Tibial nerve (tissue), 4 donors: ENCODE data around the gene MSI2. TPM values are rescaled to one million over a fixed set of nuclear protein-coding genes. Genes with fewer than 3 reads are reported as not detected.
A peak's percentile ranks its signal among the peaks of the same experiment; 100 is the strongest.

Experiments
- DNase-seq, 2 donors: peaks; one replicate each; pipeline ENCODE4 v3.0.0-alpha.2; 2019; ENCODE audit warnings: low spot score in 2 of 2
- H3K27ac ChIP-seq, 4 donors: fragments of 200-600 bp; sonication (generic) in 3 of 4; one replicate each; pipeline ENCODE4 v1.5.1; 2017 to 2019; ENCODE audit warnings: mild to moderate bottlenecking in 1 of 4
- H3K27me3 ChIP-seq, 2 donors: fragments of 200-600 bp; sonication (generic) in 1 of 2; one replicate each; pipeline versions ENCODE4 v1.5.1 to v1.6.0; 2017 to 2019
- H3K36me3 ChIP-seq, 3 donors: fragments of 200-600 bp; sonication (generic); one replicate each; pipeline ENCODE4 v1.5.1; 2018 to 2019
- H3K4me1 ChIP-seq, 4 donors: fragments of 200-600 bp; sonication (generic) in 3 of 4; one replicate each; pipeline ENCODE4 v1.5.1; 2017 to 2019
- H3K4me3 ChIP-seq, 4 donors: fragments of 200-600 bp; sonication (generic) in 3 of 4; one replicate each; pipeline ENCODE4 v1.5.1; 2017 to 2019; ENCODE audit warnings: mild to moderate bottlenecking in 1 of 4, moderate library complexity in 1 of 4
- H3K9me3 ChIP-seq, 4 donors: fragments of 200-600 bp; sonication (generic) in 3 of 4; one replicate each; pipeline ENCODE4 v1.5.1; 2017 to 2019
- EP300 ChIP-seq, 2 donors: sonication (generic); formaldehyde crosslinking; IDR thresholded peaks; one replicate each; pipeline ENCODE4 v1.6.1; 2017; ENCODE audit warnings: antibody characterized with exemption in 2 of 2, mild to moderate bottlenecking in 1 of 2
- POLR2A ChIP-seq, 2 donors: fragments of 450-650 bp; IDR thresholded peaks; one replicate each; pipeline ENCODE4 v1.6.1; 2017; ENCODE audit warnings: antibody characterized with exemption in 2 of 2, mild to moderate bottlenecking in 2 of 2, moderate library complexity in 2 of 2
- WGBS, 2 donors: methylation state at CpG; one replicate each; pipeline ENCODE4 v1.1.5; 2018; 5-methylcytosine and 5-hydroxymethylcytosine counted together
- total RNA-seq, 4 donors: library from RNA; depleted of rRNA; stranded (reverse); fragments of >200 nt; gene quantifications; one replicate each; pipeline ENCODE4 v1.1.0, GENCODE V29; 2016
- TF ChIP-seq, protein P1 (sequence below), 5 experiments: fragments of 200-600 bp in 3 of 5; fragments of 450-650 bp in 2 of 5; sonication (generic) in 3 of 5; IDR thresholded peaks; one replicate each; pipeline ENCODE4 v1.5.1; 2016 to 2019; ENCODE audit warnings: antibody characterized with exemption in 5 of 5, mild to moderate bottlenecking in 3 of 5, moderate library complexity in 2 of 5

MSI2 gene
- total RNA-seq, 4 donors from 2014 or later = 11.5 to 18.3 (median 14.2) TPM

DNA sequence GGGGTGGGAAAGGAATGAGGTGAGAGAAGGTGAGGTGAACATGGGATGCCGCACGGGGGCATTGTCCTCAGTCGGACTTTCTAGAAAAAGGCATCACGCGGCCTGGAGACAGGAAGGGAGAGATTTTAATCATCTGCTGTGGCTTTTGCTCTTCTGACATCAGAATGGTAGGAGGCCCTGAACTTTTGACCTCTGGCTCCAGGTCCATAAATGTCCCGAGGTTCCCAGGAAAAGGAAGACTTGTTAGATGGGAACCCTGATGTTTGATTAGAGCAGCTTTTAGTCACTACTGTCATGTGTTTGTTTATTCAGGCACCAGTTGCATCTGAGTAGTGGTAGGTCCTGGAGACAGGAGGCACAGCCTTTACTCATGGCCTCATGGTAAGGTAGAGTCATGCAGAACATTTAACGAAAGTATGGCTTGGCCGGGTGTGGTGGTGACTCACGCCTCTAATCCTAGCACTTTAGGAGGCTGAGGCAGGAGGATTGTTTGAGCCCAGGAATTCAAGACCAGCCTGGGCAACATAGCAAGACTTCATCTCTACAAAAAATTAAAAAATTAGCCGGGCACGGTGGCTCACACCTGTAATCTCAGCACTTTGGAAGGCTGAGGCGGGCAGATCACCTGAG, 203.1 kb downstream of the MSI2 start:
- DNase-seq = no peak
- TF ChIP-seq POLR2A (IDR thresholded peaks at IDR 0.05) = no peak
- no peak for TF ChIP-seq EP300 (IDR thresholded peaks at IDR 0.05)
- TF ChIP-seq, protein P1, sequence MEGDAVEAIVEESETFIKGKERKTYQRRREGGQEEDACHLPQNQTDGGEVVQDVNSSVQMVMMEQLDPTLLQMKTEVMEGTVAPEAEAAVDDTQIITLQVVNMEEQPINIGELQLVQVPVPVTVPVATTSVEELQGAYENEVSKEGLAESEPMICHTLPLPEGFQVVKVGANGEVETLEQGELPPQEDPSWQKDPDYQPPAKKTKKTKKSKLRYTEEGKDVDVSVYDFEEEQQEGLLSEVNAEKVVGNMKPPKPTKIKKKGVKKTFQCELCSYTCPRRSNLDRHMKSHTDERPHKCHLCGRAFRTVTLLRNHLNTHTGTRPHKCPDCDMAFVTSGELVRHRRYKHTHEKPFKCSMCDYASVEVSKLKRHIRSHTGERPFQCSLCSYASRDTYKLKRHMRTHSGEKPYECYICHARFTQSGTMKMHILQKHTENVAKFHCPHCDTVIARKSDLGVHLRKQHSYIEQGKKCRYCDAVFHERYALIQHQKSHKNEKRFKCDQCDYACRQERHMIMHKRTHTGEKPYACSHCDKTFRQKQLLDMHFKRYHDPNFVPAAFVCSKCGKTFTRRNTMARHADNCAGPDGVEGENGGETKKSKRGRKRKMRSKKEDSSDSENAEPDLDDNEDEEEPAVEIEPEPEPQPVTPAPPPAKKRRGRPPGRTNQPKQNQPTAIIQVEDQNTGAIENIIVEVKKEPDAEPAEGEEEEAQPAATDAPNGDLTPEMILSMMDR (IDR thresholded peaks at IDR 0.05) = no peak
- Histone ChIP-seq H3K36me3 (no peaks in the 10 kb centered on the region), H3K9me3 (no peaks in the 10 kb centered on the region), H3K4me3 (no peak overlapping the region), H3K27me3 (no peaks in the 10 kb centered on the region), H3K27ac (no peak overlapping the region), H3K4me1 (peaks cover 0 to 19% (median 14%) of the 10 kb centered on the region in 4 donors)
- WGBS, 2 donors = 84 to 86% methylated on average over 12 of the region's 12 CpGs

DNA sequence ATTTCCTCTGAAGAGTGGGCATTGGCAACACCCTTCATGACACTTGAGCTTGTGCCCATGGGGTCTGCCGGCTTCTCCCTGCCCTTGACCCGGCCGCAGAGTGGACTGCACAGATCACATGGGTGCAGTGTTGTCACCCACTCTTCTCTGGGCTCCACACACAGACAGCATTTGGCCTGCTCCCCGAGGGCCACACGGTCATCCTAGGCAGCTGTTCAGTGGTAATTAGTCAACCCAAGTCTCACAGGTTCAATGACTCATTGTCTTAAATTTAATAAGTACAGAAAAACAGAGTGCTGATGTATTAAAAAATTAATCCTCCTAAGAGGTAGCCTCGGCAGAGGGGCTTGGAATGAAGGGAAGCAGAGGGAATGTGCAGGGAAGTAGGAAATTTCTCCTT, 204.8 kb downstream of the MSI2 start:
- no peak overlapping the region for H3K4me3 ChIP-seq
- no peak for DNase-seq
- TF ChIP-seq, protein P1 (IDR thresholded peaks at IDR 0.05) = no peak
- TF ChIP-seq POLR2A (IDR thresholded peaks at IDR 0.05) = no peak
- no peak for TF ChIP-seq EP300 (IDR thresholded peaks at IDR 0.05)
- no peaks in the 10 kb centered on the region for H3K9me3 ChIP-seq
- H3K36me3 ChIP-seq = no peaks in the 10 kb centered on the region
- no peaks in the 10 kb centered on the region for H3K27me3 ChIP-seq
- WGBS, 2 donors = 71 to 79% methylated on average over 6 of the region's 6 CpGs
- H3K27ac ChIP-seq = no peak overlapping the region
- H3K4me1 ChIP-seq = peaks cover 0 to 16% (median 0%) of the 10 kb centered on the region in 4 donors

DNA sequence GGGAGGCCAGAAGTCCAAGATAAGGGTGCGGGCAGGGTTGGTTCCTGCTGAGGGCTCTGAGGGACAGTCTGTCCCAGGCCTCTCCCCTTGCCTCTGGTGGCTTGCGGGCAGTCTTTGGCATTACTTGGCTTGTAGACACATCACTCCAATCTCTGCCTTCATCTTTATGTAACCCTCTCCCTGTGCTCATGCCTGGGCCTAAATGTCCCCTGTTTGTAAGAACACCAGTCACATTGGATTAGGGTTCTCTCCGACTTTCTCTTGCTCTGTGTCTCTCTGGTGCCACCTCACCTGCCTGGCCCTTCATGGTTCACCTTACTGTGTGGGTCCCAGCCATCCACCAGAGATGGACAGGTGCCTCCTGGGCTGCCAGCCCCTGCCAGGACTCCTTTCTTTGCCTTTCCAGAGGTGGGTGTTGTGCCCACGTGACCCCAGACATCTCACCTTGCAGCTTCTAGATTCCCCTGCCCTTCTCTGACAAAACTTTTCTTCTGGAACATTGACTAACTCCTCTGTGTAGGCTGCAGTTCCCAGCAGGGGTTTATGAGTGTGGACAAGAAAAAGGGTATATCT, 205.8 kb downstream of the MSI2 start:
- Histone ChIP-seq H3K36me3 (no peaks in the 10 kb centered on the region), H3K9me3 (no peaks in the 10 kb centered on the region), H3K4me1 (peaks cover 0 to 16% (median 0%) of the 10 kb centered on the region in 4 donors), H3K4me3 (no peak overlapping the region), H3K27ac (no peak overlapping the region), H3K27me3 (no peaks in the 10 kb centered on the region)
- no peak for TF ChIP-seq POLR2A (IDR thresholded peaks at IDR 0.05)
- TF ChIP-seq, protein P1 (IDR thresholded peaks at IDR 0.05) = no peak
- no peak for TF ChIP-seq EP300 (IDR thresholded peaks at IDR 0.05)
- 94 to 96% methylated on average over 4 of the region's 4 CpGs for WGBS, 2 donors
- no peak for DNase-seq

DNA sequence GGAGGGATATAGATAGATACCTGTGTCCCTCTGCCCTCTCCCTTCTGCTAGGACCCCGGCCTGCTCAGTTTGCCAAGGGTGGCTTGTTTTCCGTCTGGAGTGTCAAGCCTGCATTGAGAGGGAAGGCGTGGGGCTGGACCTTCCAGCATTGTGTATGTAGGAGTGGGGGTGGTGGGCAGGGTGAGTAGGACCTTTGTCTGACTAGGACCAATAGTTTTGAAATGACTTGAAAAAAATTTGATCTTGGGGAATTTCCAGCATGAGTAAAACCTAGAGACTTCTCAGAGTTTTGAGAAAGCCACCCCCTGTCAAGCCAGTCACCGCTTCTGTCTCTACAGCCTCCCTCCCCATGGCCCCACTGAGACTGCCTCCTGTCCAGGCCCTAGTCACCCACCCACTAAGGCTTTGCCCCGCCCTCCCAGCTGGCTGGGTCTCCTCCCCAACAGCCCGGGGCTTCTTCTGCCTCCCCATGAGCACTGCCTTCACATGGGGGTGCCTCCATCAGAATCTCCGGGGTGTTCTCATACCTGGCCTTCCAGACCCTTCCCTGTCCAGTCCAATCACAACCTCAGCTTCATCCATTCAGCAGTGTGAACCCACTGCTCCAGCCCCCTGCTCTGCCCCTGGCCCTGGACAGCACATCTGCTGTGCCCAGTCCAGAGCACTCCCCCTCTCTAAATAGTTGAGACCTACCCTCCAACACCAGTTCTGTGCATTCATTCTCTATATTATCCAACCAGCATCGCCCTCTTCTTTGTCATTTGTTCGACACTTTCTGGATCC, 207.0 kb downstream of the MSI2 start:
- TF ChIP-seq POLR2A (IDR thresholded peaks at IDR 0.05) = no peak
- no peak for TF ChIP-seq EP300 (IDR thresholded peaks at IDR 0.05)
- TF ChIP-seq, protein P1 (IDR thresholded peaks at IDR 0.05) = no peak
- no peaks in the 10 kb centered on the region for H3K36me3 ChIP-seq
- peaks cover 0 to 16% (median 0%) of the 10 kb centered on the region in 4 donors for H3K4me1 ChIP-seq
- H3K9me3 ChIP-seq = no peaks in the 10 kb centered on the region
- no peaks in the 10 kb centered on the region for H3K27me3 ChIP-seq
- peak overlapping the region in 1 of 4 donors; percentile 12 for H3K27ac ChIP-seq
- 51 to 53% methylated on average over 9 of the region's 9 CpGs for WGBS, 2 donors
- H3K4me3 ChIP-seq = no peak overlapping the region
- DNase-seq = no peak
